ENCODE measurements around the gene MROH8. TPM values are rescaled to one million over a fixed set of nuclear protein-coding genes. Genes with fewer than 3 reads are reported as not detected.

Gene MROH8
- total and polyA plus RNA-seq, 2 of the 13 experiments (the other 11 are each of a cell fraction or from before 2014, with no cell fraction given) = 2.6 to 5.5 TPM

DNA sequence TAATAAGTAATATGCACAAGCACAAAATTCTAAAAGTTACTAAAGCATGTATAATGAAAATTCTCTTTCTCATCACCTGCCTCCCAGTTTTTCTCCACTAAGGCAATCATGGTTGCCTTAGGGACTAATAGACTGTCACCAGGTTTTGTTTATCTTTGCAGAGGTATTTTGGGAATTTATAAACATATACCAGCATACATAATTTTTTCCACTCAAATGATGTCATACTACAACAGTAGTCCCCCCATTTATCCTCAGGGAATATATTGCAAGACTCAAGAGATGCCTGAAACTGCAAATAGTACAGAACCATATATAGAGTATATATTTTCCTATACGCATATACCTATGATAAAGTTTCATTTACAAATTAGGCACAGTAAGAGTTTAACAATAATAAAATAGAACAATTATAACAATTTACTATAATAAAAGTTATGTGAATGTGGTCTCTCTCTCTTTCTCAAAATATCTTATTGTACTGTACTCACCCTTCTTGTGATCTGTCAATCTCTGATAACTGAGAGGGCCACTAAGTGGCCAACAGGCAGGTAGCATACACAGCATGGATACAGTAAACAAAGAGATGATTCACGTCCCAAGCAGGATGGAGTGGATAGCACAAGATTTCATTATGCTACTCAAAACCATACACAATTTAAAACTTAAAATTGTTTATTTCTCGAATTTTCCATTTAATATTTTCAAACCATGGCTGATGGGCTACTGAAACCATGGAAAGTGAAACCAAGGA, 103.2 kb downstream of the MROH8 start:
- no peak for DNase-seq (ENCODE audit: low spot score)
- Histone ChIP-seq H3K9ac (ENCODE audit: insufficient read depth, low read depth, low read length) (no peak overlapping the region), H3K79me2 (ENCODE audit: insufficient read depth, low read length) (peaks cover 22% of the 10 kb centered on the region), H3K27me3 (ENCODE audit: control insufficient read depth in 1 of 2, insufficient read depth in 2 of 2, low read length in 2 of 2) (no peaks in the 10 kb centered on the region), H3K36me3 (replicated peaks in 1 of 2; ENCODE audit: control insufficient read depth in 1 of 2, insufficient read depth in 2 of 2, low read length in 2 of 2) (peaks cover 11 to 39% of the 10 kb centered on the region in 2 experiments), H4K20me1 (ENCODE audit: insufficient read depth, low read length) (no peaks in the 10 kb centered on the region), H3K9me3 (ENCODE audit: low read length) (no peaks in the 10 kb centered on the region), H3K4me3 (replicated peaks in 1 of 3; ENCODE audit: insufficient read depth in 1 of 3, low read depth in 2 of 3, low read length in 3 of 3) (no peak overlapping the region), H3K4me2 (ENCODE audit: low read depth, low read length) (no peak overlapping the region), H3K4me1 (ENCODE audit: insufficient read depth, low read length) (no peaks in the 10 kb centered on the region), H2AFZ (ENCODE audit: low read length) (no peak overlapping the region), H3K27ac (ENCODE audit: extremely low read length, insufficient read depth, low read length) (no peak overlapping the region)
- WGBS (ENCODE audit: low lambda C conversion rate) = 92% methylated on average over 3 of the region's 3 CpGs
- FAIRE-seq = no peak
- in situ Hi-C loops (cut with HindIII; ENCODE audit: extremely low pct_ligation_motif_present, low pct_unique_long_range_greater_than_20kb) (no loop called here), intact Hi-C loops (cut with micrococcal nuclease; ENCODE audit: unreplicated experiment) (no loop called here)
- TF ChIP-seq ATF7 (IDR thresholded peaks at IDR 0.05) (peak; percentile 73), ATF7 (CRISPR knock-in tag; IDR thresholded peaks at IDR 0.05) (no peak), ZFP82 (CRISPR knock-in tag; IDR thresholded peaks at IDR 0.05; ENCODE audit: borderline replicate concordance) (no peak)
- ChIA-PET POLR2A (no interaction called here), CTCF (ENCODE audit: low intra/inter-chr PET ratio, low total read pairs) (no interaction called here)
- no TSS peak for BruUV-seq (replicated peaks)
- ATAC-seq = no peak

DNA sequence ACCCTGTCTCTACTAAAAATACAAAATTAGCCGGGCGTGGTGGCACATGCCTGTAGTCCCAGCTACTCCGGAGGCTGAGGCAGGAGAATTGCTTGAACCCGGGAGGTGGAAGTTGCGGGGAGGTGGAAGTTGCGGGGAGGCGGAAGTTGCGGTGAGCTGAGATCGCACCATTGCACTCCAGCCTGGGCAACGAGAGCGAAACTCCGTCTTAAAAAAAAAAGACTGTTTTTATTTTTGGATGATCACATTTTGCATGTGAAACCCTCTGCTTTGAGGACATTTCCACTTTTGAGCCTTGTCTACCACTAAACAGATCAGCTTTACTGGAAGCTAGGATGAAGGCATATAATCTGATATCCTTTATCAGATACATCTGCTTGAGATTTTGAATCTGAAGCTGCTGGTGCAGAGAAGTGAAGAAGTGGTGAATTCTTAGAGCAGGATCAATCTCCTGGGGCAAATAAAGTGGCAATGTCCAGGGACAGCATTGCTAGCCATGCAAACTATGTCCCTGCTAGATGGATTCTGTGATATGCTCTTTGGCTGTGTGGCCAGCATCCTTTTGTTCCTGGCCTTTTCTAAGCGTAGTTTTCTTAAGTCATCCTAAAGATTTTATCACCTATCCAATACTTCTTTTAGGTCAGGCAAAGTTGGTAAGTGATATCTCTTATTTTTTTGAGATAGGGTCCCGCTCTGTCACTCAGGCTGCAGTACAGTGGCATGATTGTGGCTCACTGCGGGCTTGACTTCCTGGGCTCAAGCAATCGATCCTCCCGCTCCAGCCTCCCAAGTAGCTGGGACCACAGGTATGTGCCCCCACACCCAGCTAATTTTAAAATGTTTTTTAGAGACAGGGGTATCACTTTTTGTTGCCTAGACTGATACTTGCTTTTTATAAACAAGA, 106.8 kb downstream of the MROH8 start:
- no TSS peak for BruUV-seq (replicated peaks)
- intact Hi-C loops (cut with micrococcal nuclease; ENCODE audit: unreplicated experiment) (no loop called here), in situ Hi-C loops (cut with HindIII; ENCODE audit: extremely low pct_ligation_motif_present, low pct_unique_long_range_greater_than_20kb) (no loop called here)
- Histone ChIP-seq H4K20me1 (ENCODE audit: insufficient read depth, low read length) (no peaks in the 10 kb centered on the region), H2AFZ (ENCODE audit: low read length) (no peak overlapping the region), H3K4me3 (replicated peaks in 1 of 3; ENCODE audit: insufficient read depth in 1 of 3, low read depth in 2 of 3, low read length in 3 of 3) (no peak overlapping the region), H3K79me2 (ENCODE audit: insufficient read depth, low read length) (peaks cover 12% of the 10 kb centered on the region), H3K4me2 (ENCODE audit: low read depth, low read length) (no peak overlapping the region), H3K27ac (ENCODE audit: extremely low read length, insufficient read depth, low read length) (no peak overlapping the region), H3K36me3 (replicated peaks in 1 of 2; ENCODE audit: control insufficient read depth in 1 of 2, insufficient read depth in 2 of 2, low read length in 2 of 2) (peaks cover 4 to 18% of the 10 kb centered on the region in 2 experiments; a peak in 4 of 5 replicates), H3K9ac (ENCODE audit: insufficient read depth, low read depth, low read length) (no peak overlapping the region), H3K4me1 (ENCODE audit: insufficient read depth, low read length) (no peaks in the 10 kb centered on the region), H3K9me3 (ENCODE audit: low read length) (no peaks in the 10 kb centered on the region), H3K27me3 (ENCODE audit: control insufficient read depth in 1 of 2, insufficient read depth in 2 of 2, low read length in 2 of 2) (no peaks in the 10 kb centered on the region)
- POLR2A ChIA-PET = no interaction called here
- ATAC-seq (no peak), DNase-seq (ENCODE audit: low spot score) (no peak), FAIRE-seq (no peak)
- CTCF ChIA-PET (ENCODE audit: low intra/inter-chr PET ratio, low total read pairs) = no interaction called here
- WGBS (ENCODE audit: low lambda C conversion rate) = 94% methylated on average over 17 of the region's 17 CpGs
- TF ChIP-seq XRCC5 (optimal IDR thresholded peaks at IDR 0.05; ENCODE audit: low read length) (no peak), ZZZ3 (CRISPR knock-in tag; IDR thresholded peaks at IDR 0.05; ENCODE audit: borderline replicate concordance) (no peak), ZNF766 (CRISPR knock-in tag; IDR thresholded peaks at IDR 0.05; ENCODE audit: borderline replicate concordance) (no peak), ZNF136 (CRISPR knock-in tag; IDR thresholded peaks at IDR 0.05; ENCODE audit: low read depth) (no peak), HDAC2 (CRISPR knock-in tag; IDR thresholded peaks at IDR 0.05) (no peak), FOXM1 (CRISPR knock-in tag; IDR thresholded peaks at IDR 0.05) (no peak), ZNF44 (CRISPR knock-in tag; IDR thresholded peaks at IDR 0.05) (no peak), SPEN (CRISPR knock-in tag; IDR thresholded peaks at IDR 0.05; ENCODE audit: low read depth) (no peak), ZNF292 (CRISPR knock-in tag; IDR thresholded peaks at IDR 0.05; ENCODE audit: borderline replicate concordance, low read depth) (no peak), ZNF333 (CRISPR knock-in tag; IDR thresholded peaks at IDR 0.05; ENCODE audit: borderline replicate concordance) (no peak), ZMAT3 (CRISPR knock-in tag; conservative IDR thresholded peaks at IDR 0.05) (no peak), XBP1 (CRISPR knock-in tag; IDR thresholded peaks at IDR 0.05) (no peak), DPF2 (CRISPR knock-in tag; IDR thresholded peaks at IDR 0.05; ENCODE audit: borderline replicate concordance, low read depth) (no peak)
- TF ChIP-seq, protein P1, sequence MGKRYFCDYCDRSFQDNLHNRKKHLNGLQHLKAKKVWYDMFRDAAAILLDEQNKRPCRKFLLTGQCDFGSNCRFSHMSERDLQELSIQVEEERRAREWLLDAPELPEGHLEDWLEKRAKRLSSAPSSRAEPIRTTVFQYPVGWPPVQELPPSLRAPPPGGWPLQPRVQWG (CRISPR knock-in tag; IDR thresholded peaks at IDR 0.05; ENCODE audit: borderline replicate concordance, low read depth) = no peak

Data from HepG2 (cell line).